ENCODE results near the gene CAMK2D. TPM values are rescaled to one million over a fixed set of nuclear protein-coding genes. Genes with fewer than 3 reads are reported as not detected.

Gene CAMK2D
- total RNA-seq, 1 experiment from 2014 or later: 9.0 TPM

DNA sequence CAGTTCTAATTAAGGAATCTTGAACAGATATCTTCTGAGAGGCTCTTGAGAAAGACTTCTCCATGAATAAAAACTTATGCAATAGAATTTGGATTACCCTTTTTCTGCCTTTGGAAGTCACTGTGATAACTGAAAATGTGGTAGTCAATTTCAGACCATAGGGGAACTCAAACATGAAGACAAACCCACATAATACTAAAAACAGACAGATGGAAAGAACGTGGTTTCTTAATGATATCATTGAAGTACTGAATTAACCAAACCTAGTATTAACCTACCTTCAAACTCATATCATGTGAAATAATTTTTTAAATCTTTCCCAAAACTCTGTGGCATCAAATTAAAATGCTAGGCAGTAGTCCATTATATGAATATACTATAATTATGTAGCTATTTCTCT, 153.5 kb downstream of the CAMK2D start:
- no peak overlapping the region for H3K9ac ChIP-seq (ENCODE audit: extremely low read depth, insufficient read length, low read length)
- Mint-ChIP-seq H3K9me3 (no peaks in the 10 kb centered on the region; a peak in 2 of 5 replicates), H3K27me3 (ENCODE audit: low read depth) (no peaks in the 10 kb centered on the region), H3K36me3 (ENCODE audit: insufficient read depth in 1 of 3, low read depth in 3 of 3) (peaks cover 0 to 4% (median 0%) of the 10 kb centered on the region in 3 experiments; a peak in 1 of 7 replicates), H3K4me1 (peaks cover 3 to 5% of the 10 kb centered on the region in 2 experiments; a peak in 2 of 4 replicates), H3K27ac (no peak overlapping the region), H3K4me3 (no peak overlapping the region)
- H2AFZ ChIP-seq (ENCODE audit: low read length): no peak overlapping the region
- no peak overlapping the region for H3K4ac ChIP-seq (ENCODE audit: low read depth, low read length)
- no peak overlapping the region for H2BK12ac ChIP-seq (ENCODE audit: insufficient read length, low read depth, low read length)
- no peak overlapping the region for H3K14ac ChIP-seq (ENCODE audit: insufficient read depth, low read length)
- WGBS (ENCODE audit: extremely low coverage, insufficient read length, low lambda C conversion rate): no CpG with 5 or more reads among the region's 1 CpG
- H3K23me2 ChIP-seq (ENCODE audit: insufficient read length, low read depth, low read length, poor library complexity, severe bottlenecking): no peaks in the 10 kb centered on the region
- TF ChIP-seq, protein P1, sequence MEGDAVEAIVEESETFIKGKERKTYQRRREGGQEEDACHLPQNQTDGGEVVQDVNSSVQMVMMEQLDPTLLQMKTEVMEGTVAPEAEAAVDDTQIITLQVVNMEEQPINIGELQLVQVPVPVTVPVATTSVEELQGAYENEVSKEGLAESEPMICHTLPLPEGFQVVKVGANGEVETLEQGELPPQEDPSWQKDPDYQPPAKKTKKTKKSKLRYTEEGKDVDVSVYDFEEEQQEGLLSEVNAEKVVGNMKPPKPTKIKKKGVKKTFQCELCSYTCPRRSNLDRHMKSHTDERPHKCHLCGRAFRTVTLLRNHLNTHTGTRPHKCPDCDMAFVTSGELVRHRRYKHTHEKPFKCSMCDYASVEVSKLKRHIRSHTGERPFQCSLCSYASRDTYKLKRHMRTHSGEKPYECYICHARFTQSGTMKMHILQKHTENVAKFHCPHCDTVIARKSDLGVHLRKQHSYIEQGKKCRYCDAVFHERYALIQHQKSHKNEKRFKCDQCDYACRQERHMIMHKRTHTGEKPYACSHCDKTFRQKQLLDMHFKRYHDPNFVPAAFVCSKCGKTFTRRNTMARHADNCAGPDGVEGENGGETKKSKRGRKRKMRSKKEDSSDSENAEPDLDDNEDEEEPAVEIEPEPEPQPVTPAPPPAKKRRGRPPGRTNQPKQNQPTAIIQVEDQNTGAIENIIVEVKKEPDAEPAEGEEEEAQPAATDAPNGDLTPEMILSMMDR (conservative IDR thresholded peaks at IDR 0.05): no peak
- no peak overlapping the region for H3T11ph ChIP-seq (ENCODE audit: low read length)
- H3K27me3 ChIP-seq (ENCODE audit: insufficient read depth, low read length): no peaks in the 10 kb centered on the region
- H3K4me1 ChIP-seq (ENCODE audit: insufficient read depth, low read length): no peaks in the 10 kb centered on the region
- H4K20me1 ChIP-seq (ENCODE audit: control insufficient read depth, insufficient read depth, insufficient read length): no peaks in the 10 kb centered on the region
- DNase-seq: no peak
- H3K4me2 ChIP-seq (ENCODE audit: insufficient read depth, insufficient read length, low read length): no peak overlapping the region
- no peak overlapping the region for H3K27ac ChIP-seq (ENCODE audit: insufficient read length, low read depth, low read length)
- H3K56ac ChIP-seq (ENCODE audit: insufficient read length, low read depth, low read length): no peak overlapping the region
- no peaks in the 10 kb centered on the region for H3K9me3 ChIP-seq (ENCODE audit: control insufficient read depth, low read depth, low read length)
- H3K79me2 ChIP-seq (ENCODE audit: insufficient read depth, low read length): no peaks in the 10 kb centered on the region
- H2BK120ac ChIP-seq (ENCODE audit: low read depth, low read length, poor library complexity, severe bottlenecking): no peak overlapping the region
- H2BK15ac ChIP-seq (ENCODE audit: low read depth, low read length): no peak overlapping the region
- no peak overlapping the region for H4K5ac ChIP-seq (ENCODE audit: insufficient read length, low read depth, low read length)
- H2BK5ac ChIP-seq (ENCODE audit: insufficient read length, low read length): no peak overlapping the region
- H2BK20ac ChIP-seq (ENCODE audit: low read depth, low read length, poor library complexity, severe bottlenecking): no peak overlapping the region
- H2AK5ac ChIP-seq (ENCODE audit: insufficient read length, low read length): no peak overlapping the region
- no peak overlapping the region for H3K18ac ChIP-seq (ENCODE audit: insufficient read length, low read depth, low read length)
- no peak overlapping the region for H4K8ac ChIP-seq (replicated peaks; ENCODE audit: insufficient read length, low read depth, low read length)
- no peak overlapping the region for H3K23ac ChIP-seq (ENCODE audit: insufficient read length, low read depth, low read length)
- H4K91ac ChIP-seq (ENCODE audit: insufficient read length, low read depth, low read length): no peak overlapping the region
- no peaks in the 10 kb centered on the region for H3K79me1 ChIP-seq (ENCODE audit: insufficient read depth, low read depth, low read length, poor library complexity, severe bottlenecking)
